ENCODE measurements around the gene CUX1.

DNA sequence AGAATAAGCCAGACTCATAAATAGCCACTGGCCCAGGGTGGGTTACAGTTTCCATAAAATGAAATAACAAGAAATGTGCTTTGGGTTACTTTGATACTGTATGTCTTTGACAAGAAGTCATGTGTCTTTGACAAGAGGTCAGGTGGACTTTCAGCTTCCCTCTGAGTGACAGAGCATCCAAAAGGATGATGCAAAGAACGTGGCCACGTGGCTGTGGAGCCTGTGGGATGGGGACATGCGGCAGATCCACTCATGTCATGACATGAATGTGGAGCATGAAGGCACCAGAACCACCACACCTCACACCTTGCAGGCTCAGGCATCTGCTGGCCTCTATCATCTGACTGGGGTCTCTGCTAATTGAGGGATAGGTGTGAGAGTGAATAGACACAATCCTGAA lies 37.1 kb upstream of the CUX1 start:
- TF ChIP-seq, protein P1, sequence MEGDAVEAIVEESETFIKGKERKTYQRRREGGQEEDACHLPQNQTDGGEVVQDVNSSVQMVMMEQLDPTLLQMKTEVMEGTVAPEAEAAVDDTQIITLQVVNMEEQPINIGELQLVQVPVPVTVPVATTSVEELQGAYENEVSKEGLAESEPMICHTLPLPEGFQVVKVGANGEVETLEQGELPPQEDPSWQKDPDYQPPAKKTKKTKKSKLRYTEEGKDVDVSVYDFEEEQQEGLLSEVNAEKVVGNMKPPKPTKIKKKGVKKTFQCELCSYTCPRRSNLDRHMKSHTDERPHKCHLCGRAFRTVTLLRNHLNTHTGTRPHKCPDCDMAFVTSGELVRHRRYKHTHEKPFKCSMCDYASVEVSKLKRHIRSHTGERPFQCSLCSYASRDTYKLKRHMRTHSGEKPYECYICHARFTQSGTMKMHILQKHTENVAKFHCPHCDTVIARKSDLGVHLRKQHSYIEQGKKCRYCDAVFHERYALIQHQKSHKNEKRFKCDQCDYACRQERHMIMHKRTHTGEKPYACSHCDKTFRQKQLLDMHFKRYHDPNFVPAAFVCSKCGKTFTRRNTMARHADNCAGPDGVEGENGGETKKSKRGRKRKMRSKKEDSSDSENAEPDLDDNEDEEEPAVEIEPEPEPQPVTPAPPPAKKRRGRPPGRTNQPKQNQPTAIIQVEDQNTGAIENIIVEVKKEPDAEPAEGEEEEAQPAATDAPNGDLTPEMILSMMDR (IDR thresholded peaks at IDR 0.05): no peak
- no peak for TF ChIP-seq EP300 (IDR thresholded peaks at IDR 0.05)
- TF ChIP-seq POLR2AphosphoS5 (IDR thresholded peaks at IDR 0.05): no peak

Data from suprapubic skin (tissue), 4 donors.